Stimulated activated effector memory CD8-positive, alpha-beta T cell treated with anti-CD3 and anti-CD28 coated beads, Interleukin-12 subunit alpha, Interleukin-12 subunit beta, amount 100 ng/mL, for 72 hours (primary cell): ENCODE results near the gene NME7.
"Not testable (repeated sequence)": the region's sequence is repeated elsewhere in the genome, so short reads cannot be mapped to it uniquely, and the experiment has no call there.

Experiments used
- ATAC-seq: fragments of 150-1000 bp; cut with Tn5 transposase; 2 replicates; pipeline ENCODE4 v1.10.0; 2021
- DNase-seq, 2 donors: peaks; one replicate each; pipeline ENCODE4 v3.0.0; 2021 to 2022; ENCODE audit warnings: low spot score in 2 of 2
- H3K27ac Mint-ChIP-seq: one replicate; pipeline ENCODE4 v1.8.0; 2022; ENCODE audit warnings: mild to moderate bottlenecking, mixed read lengths
- H3K36me3 Mint-ChIP-seq: one replicate; pipeline ENCODE4 v1.8.0; 2022; ENCODE audit warnings: mild to moderate bottlenecking, mixed read lengths
- H3K4me1 Mint-ChIP-seq: one replicate; pipeline ENCODE4 v1.8.0; 2022; ENCODE audit warnings: mixed read lengths
- H3K4me3 Mint-ChIP-seq: one replicate; pipeline ENCODE4 v1.8.0; 2022; ENCODE audit warnings: mild to moderate bottlenecking, mixed read lengths
- H3K9me3 Mint-ChIP-seq: one replicate; pipeline ENCODE4 v1.8.0; 2022; ENCODE audit warnings: mixed read lengths

The NME7 gene

DNA sequence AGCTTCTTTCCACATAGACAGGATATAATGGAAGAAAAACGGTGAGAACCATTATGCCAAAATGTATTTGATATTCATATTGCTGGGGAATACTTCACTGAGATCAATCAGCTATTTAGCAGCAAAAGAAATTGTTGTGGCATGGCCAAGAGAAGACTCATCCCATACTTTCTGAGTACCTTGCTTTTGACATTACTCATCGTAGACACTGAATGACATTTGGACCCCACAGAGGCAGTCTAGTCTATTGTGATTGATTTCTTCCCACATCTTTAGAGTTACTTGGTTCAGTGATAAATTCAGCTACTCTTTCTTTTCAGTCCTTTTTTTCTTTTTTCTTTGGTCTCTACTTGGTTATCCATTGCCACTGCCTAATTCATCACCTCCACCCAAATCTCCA lies 239.0 kb downstream of the NME7 start:
- Mint-ChIP-seq H3K36me3 (peaks cover 59% of the 10 kb centered on the region), H3K4me1 (peaks cover 15% of the 10 kb centered on the region), H3K9me3 (no peaks in the 10 kb centered on the region), H3K4me3 (no peak overlapping the region), H3K27ac (no peak overlapping the region)
- DNase-seq (no peak), ATAC-seq (peak; percentile 97)

DNA sequence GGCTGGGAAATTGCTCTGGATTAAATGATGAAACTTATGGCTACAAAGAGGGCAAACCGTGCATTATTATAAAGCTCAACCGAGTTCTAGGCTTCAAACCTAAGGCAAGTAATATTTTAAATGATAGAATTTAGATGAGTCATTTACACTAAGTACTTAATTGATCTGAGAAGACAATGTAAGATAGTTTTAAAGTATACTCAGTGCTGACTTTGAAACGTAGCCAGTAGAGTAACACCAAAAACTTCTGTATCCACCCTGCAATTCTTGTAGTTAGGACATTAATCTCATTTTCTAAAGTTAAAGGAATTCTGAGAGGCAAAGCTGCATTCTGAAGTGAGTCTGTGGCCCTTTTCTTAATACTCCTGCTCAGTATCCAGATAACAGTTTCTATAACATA lies 240.3 kb downstream of the NME7 start:
- DNase-seq (no peak), ATAC-seq (no peak)
- Mint-ChIP-seq H3K4me1 (peaks cover 12% of the 10 kb centered on the region), H3K4me3 (no peak overlapping the region), H3K27ac (no peak overlapping the region), H3K36me3 (peaks cover 53% of the 10 kb centered on the region), H3K9me3 (no peaks in the 10 kb centered on the region)

DNA sequence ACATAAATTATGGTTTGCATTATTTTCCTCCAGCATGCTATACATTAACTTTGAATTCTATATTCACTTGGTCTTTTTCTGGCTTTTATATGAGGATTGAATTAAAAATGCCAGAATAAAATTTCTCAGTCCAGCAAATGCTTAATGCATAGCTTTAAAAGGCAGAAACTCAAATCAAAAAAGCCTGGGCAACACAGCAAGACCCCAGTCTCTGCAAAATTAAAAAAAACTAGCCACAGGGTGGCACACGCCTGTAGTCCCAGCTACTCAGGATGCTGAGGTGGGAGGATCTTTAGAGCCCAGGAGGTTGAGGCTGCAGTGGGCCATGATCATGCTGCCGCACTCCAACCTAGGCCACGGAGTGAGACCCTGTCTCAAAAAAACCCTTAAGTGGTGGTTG lies 241.3 kb downstream of the NME7 start:
- H3K4me1 Mint-ChIP-seq, result peaks cover 16% of the 10 kb centered on the region
- no peak overlapping the region for H3K27ac Mint-ChIP-seq
- H3K4me3 Mint-ChIP-seq, result no peak overlapping the region
- H3K9me3 Mint-ChIP-seq, result no peaks in the 10 kb centered on the region
- peaks cover 43% of the 10 kb centered on the region for H3K36me3 Mint-ChIP-seq
- DNase-seq (no peak), ATAC-seq (no peak)

DNA sequence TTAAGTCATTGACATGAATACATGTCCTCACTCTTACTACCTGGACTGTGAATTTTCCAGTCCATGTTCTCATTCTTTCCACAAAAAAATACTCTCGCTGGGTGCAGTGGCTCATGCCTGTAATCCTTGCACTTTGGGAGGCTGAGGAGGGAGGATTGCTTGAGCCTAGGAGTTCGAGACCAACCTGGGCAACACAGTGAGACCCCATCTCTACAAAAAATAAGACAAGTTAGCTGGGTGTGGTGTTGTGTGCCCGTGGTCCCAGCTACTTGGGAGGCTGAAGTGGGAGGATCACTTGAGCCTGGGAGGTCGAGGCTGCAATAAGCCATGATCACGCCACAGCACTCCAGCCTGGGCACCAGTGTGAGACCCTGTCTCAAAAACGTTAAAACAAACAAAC lies 242.0 kb downstream of the NME7 start:
- H3K4me1 Mint-ChIP-seq, result peaks cover 16% of the 10 kb centered on the region
- not testable (repeated sequence) for H3K27ac Mint-ChIP-seq, H3K9me3 Mint-ChIP-seq, ATAC-seq, H3K4me3 Mint-ChIP-seq, DNase-seq
- H3K36me3 Mint-ChIP-seq, result peaks cover 36% of the 10 kb centered on the region

DNA sequence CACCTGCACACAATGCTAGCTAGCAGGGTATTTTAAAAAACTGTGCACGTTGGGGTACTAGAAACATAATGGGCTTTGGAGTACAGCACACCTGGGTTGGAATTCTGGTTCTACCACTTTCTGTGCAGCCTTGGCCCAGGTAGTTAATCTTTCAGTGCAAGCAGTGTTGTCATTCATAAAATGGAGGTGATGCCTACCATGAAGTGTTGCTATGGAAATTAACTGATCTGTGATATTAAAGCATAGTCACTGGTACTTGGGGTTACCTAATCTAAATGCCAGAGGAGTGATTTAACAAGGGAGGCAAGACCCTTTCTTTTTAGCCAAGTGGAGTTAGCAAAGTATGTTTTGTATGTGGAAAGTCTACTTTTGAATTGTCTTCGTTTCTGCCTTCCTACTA lies 243.1 kb downstream of the NME7 start:
- ATAC-seq (no peak), DNase-seq (no peak)
- Mint-ChIP-seq H3K4me1 (peaks cover 16% of the 10 kb centered on the region), H3K36me3 (peaks cover 33% of the 10 kb centered on the region), H3K4me3 (no peak overlapping the region), H3K9me3 (no peaks in the 10 kb centered on the region), H3K27ac (no peak overlapping the region)

DNA sequence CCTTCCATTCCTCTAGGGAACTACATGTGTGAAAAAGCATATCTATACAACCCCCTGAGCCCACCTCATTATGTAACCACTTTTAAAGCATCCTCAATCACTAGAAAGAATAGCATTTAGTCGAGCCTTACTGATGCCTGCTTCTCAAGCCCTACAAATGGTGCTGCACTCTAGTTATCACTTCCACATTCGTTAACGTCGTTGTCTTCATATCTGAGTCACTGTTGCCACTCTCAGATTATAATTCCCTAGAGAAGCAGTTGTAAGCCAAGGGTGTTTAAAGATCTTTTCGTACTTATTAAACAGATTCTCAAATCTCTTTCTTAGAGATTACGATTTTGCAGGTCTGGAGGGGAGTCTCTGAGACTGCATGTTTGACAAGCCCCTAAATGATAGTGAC lies 244.6 kb downstream of the NME7 start:
- H3K4me1 Mint-ChIP-seq, result peaks cover 4% of the 10 kb centered on the region
- H3K9me3 Mint-ChIP-seq, result no peaks in the 10 kb centered on the region
- H3K4me3 Mint-ChIP-seq, result no peak overlapping the region
- H3K27ac Mint-ChIP-seq, result no peak overlapping the region
- no peak for DNase-seq
- peaks cover 20% of the 10 kb centered on the region for H3K36me3 Mint-ChIP-seq
- no peak for ATAC-seq

DNA sequence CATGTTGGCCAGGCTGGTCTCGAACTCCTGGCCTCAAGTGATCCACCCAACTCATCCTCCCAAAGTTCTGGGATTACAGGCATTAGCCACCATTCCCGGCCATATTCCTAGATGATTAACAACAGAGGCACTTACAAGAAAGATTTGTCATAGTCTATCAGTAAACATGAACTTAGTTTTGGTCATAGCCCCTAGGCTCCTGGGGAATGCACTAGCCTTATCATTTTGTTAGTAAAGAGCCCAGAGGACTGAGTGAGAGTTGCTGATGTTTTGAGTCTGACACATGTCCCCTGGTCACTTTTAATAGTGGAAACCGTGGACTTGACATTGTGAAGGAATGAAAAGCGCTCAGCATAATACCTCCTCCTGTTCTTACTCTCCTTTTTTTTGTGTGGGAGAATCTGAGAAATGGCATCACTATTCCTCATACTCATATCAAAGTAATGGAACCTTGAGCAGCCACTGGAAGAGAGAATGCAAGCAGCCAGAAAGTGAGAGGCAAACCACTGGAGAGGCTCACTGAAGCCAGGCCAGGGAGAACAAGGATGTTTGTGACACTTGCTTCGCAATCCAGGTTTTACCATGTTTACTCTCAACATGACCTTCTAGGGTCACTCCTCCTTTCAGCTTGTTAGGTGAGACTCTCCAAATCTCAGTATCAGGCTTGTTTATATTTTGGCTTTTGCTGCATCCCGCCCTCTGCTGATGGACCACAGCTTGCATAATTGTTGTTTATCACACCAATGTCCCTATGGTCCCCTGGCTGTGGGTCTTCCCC lies 246.3 kb downstream of the NME7 start:
- peaks cover 10% of the 10 kb centered on the region for H3K36me3 Mint-ChIP-seq
- ATAC-seq, result no peak
- no peak overlapping the region for H3K27ac Mint-ChIP-seq

DNA sequence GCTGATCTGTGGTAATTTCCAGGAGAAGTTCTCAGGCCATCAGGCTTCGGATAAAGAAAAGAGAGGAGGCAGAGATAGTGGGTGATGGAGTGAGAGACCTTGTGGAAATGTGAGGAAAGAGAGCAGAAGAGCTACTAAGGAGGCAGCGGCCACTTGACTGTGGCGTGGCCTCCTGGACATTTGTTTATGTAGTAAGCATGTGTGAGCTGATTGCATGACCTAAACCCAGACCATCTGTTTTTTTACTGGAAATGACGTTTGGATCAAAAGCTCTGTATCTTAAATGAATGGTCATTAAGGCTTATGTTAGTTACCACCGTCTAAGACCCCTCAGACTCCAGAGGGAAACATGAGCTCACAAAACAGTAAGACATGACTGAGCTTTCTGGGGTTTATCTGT lies 247.5 kb downstream of the NME7 start:
- Mint-ChIP-seq H3K9me3 (no peaks in the 10 kb centered on the region), H3K4me3 (no peak overlapping the region), H3K27ac (no peak overlapping the region), H3K36me3 (peaks cover 16% of the 10 kb centered on the region), H3K4me1 (peaks cover 13% of the 10 kb centered on the region)
- no peak for ATAC-seq
- DNase-seq, result no peak

More for the DNA sequence above, 246.3 kb downstream of the NME7 start:
- no peaks in the 10 kb centered on the region for H3K9me3 Mint-ChIP-seq
- no peak for DNase-seq
- H3K4me3 Mint-ChIP-seq, result no peak overlapping the region
- peaks cover 6% of the 10 kb centered on the region for H3K4me1 Mint-ChIP-seq

DNA sequence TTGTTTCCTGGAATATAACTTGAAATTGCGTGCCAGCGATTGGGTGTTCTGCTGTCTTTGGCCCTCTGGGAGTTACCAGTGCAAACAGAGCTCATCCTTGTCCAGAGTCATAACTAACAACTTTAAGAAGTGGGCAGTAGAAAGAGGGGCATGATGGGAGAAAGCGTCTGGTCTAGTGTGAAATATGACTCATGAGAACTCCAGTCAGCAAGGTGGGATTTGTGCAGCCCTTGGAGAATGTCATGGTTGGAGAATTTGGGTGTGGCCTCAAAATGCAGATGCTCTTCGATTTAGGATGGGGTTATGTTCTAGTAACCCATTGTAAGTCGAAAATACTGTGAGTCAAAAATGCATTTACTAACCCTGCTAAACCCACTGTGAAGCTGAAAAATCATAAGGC lies 248.2 kb downstream of the NME7 start:
- Mint-ChIP-seq H3K36me3 (peaks cover 19% of the 10 kb centered on the region), H3K27ac (no peak overlapping the region), H3K4me3 (no peak overlapping the region)

DNA sequence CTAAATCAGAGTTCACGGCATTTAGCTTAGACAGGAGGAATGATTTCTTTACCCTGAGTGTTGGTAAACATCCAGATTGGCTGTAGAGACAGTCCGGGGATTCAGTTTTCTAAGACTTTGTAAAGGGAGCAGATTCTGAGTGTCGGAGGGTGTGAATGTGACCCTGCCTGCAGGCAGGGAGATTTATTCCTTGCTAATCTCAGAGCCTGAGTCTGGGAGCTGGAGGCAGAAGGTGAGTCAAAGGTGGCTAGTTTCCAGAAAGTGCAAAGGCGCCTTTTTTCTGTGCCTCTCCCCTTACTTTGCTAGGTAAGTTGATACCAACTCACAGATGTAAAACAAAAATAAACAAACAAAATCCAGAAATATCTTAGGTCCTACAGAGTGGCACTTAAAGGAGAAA lies 249.4 kb downstream of the NME7 start:
- DNase-seq, result no peak
- Mint-ChIP-seq H3K9me3 (no peaks in the 10 kb centered on the region), H3K4me3 (no peak overlapping the region), H3K27ac (no peak overlapping the region), H3K36me3 (peaks cover 19% of the 10 kb centered on the region), H3K4me1 (peaks cover 13% of the 10 kb centered on the region)
- ATAC-seq, result no peak

More for the DNA sequence above, 248.2 kb downstream of the NME7 start:
- ATAC-seq (no peak), DNase-seq (no peak)
- Mint-ChIP-seq H3K4me1 (peaks cover 13% of the 10 kb centered on the region), H3K9me3 (no peaks in the 10 kb centered on the region)

DNA sequence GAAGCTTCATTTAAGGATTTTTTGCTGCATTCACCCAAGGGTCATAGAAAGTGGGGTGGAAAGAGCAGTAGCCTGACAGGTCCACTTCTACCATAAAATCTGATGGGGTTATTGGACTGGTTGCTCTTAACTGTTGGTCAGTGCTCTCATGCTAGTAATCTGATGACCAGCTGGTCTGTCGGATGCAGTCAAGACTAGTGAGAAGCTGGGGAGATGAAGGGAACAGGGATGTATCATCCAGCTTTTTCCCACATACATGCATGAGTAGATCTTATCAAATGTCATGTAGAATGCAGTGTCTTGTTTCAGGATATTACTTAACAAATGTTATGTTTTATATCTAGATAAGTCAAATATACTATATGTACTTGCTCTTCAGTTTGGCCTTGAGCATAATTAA lies 250.0 kb downstream of the NME7 start:
- H3K36me3 Mint-ChIP-seq, result peaks cover 24% of the 10 kb centered on the region
- H3K4me3 Mint-ChIP-seq, result no peak overlapping the region
- H3K27ac Mint-ChIP-seq, result no peak overlapping the region
- no peak for ATAC-seq
- no peak for DNase-seq
- H3K4me1 Mint-ChIP-seq, result peaks cover 13% of the 10 kb centered on the region
- H3K9me3 Mint-ChIP-seq, result no peaks in the 10 kb centered on the region

DNA sequence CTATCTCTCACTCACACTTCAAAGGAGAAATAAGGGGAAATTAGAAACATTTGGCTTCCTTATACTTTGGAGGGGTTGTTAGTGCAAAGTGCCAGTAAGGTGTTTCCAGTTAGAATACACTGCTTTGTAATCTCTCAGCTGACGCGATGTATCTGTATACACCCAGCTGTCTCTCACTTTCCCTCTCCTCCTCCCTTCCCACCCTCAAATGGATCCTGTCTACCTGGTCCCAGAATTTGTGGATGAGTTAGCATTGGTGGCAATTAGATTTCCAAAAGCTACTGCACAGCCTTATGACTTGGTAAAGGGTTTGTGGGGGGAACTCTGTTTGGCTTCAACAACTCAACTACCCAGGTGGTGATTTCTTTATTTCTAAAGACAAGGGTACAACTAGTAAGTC lies 250.6 kb downstream of the NME7 start:
- no peak for DNase-seq
- no peak for ATAC-seq
- Mint-ChIP-seq H3K4me1 (peaks cover 11% of the 10 kb centered on the region), H3K4me3 (no peak overlapping the region), H3K9me3 (no peaks in the 10 kb centered on the region), H3K27ac (peak overlapping the region; percentile 85), H3K36me3 (peaks cover 29% of the 10 kb centered on the region)

DNA sequence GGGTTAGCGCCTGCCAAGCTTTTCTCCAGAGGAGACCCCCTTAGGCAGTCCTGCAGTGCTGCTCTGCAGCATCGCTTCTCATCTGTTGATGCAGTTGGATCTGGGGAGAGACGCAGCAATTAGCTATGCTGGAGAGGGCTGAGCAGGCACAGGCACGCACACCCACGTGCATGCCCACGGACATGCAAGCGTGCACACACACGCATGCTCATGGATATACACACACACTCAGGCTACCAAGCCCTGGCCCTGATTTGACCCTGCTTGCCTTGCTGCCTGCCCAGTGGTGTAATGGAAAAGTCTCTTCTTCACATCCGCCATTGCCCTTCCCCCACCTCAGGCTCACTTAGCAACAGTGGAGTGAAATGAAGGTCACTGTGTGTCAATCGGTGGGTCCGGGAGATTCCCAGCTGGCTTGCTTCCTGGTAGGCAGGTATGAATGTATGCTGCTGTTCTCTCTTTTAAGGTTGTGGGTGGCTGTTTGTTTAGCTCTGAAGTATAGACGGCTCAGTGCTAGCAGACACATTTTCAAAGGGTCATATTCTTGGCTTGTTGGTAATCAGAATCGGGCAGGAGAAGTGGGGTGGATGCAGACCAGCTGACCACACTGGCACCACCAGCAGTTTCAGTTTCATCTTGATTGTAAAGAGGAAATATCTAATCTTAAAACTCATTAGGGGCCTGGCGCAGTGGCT lies 251.6 kb downstream of the NME7 start:
- Mint-ChIP-seq H3K27ac (peak overlapping the region; percentile 85), H3K9me3 (no peaks in the 10 kb centered on the region), H3K36me3 (peaks cover 37% of the 10 kb centered on the region), H3K4me1 (peaks cover 12% of the 10 kb centered on the region), H3K4me3 (peak overlapping the region; percentile 7)
- no peak for DNase-seq
- ATAC-seq, result peak; percentile 83

DNA sequence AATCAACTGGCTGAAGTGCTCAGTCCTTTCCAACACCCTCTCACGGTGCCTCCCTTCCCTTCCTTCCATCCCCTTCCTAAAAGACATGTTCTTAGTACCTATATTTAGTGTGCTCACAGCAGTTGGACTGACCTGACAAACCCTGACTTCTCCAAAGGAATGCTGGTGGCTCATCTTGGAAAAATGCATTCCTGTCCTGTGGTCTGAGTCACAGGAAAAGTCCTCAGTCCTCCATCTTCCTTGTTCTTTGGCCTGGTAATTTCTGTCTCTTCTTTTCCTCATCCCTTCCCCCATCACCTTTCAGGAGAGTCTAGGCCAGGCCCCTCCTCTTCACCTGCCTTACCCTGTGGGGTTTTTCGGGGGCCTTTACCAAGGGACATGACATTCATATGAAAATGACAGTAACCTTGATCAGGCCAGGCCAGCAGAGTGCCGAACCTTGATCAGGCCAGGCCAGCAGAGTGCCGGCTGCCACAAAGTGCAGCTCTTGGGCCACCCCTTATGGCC lies 253.9 kb downstream of the NME7 start:
- H3K36me3 Mint-ChIP-seq, result peaks cover 37% of the 10 kb centered on the region
- no peak overlapping the region for H3K27ac Mint-ChIP-seq
- no peaks in the 10 kb centered on the region for H3K9me3 Mint-ChIP-seq
- ATAC-seq (no peak), DNase-seq (no peak)
- peaks cover 29% of the 10 kb centered on the region for H3K4me1 Mint-ChIP-seq
- no peak overlapping the region for H3K4me3 Mint-ChIP-seq

DNA sequence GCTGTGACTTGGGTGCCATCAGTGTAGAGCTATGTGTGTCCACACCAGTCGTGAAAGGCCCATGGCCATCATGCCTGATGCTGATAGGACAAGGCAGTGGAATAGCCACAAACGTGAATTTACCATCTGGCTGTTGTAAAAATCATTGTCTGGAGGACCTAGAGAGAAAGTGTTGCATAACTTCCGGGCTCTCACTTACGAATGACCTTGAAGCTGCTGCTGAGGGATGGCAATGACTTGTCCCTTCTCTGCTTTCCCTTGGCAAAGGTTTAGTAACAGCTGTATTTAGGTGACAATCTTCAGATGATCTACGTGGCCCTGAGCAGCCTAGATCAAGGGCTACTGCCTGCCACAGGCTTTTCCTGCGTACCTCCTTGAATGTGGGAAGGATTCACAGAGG lies 255.4 kb downstream of the NME7 start:
- H3K27ac Mint-ChIP-seq, result no peak overlapping the region

DNA sequence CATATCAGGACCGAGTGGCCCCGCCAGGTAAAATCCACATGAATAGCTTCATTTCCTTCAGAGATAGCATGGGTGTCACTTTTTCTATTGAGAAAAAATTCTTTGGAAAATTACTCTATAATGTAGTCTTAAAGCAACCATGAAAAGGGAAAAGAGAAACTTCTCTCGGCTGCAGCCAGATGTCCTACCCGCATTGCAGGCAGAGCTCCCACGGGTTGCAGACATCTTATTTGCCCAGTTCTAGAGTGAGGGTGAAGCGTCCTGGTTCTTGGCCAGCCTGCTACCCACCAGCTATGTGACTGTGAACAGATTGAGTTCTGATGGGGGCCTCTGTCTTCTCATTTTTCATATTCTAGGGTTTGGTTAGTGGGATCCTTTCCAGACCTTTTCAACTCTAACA lies 256.1 kb downstream of the NME7 start:
- Mint-ChIP-seq H3K36me3 (peaks cover 35% of the 10 kb centered on the region), H3K4me1 (peaks cover 41% of the 10 kb centered on the region), H3K4me3 (no peak overlapping the region), H3K27ac (no peak overlapping the region), H3K9me3 (no peaks in the 10 kb centered on the region)
- ATAC-seq (no peak), DNase-seq (no peak)

More for the DNA sequence above, 255.4 kb downstream of the NME7 start:
- H3K4me3 Mint-ChIP-seq, result no peak overlapping the region
- peaks cover 37% of the 10 kb centered on the region for H3K4me1 Mint-ChIP-seq
- H3K9me3 Mint-ChIP-seq, result no peaks in the 10 kb centered on the region
- peaks cover 37% of the 10 kb centered on the region for H3K36me3 Mint-ChIP-seq
- ATAC-seq (no peak), DNase-seq (no peak)
